KMS-11 (cell line): ENCODE results near the gene LYST.

Experiments
- H2AFZ ChIP-seq: fragments of 200-600 bp; sonication (generic); 2 replicates; pipeline ENCODE4 v1.6.1; 2016; ENCODE audit warnings: antibody characterized with exemption, mixed run types, low read depth
- H3K27ac ChIP-seq: fragments of 200-600 bp; sonication (generic); 2 replicates; pipeline ENCODE4 v1.6.1; 2016; ENCODE audit warnings: mild to moderate bottlenecking, mixed run types
- H3K27me3 ChIP-seq: fragments of 200-600 bp; sonication (generic); 2 replicates; pipeline ENCODE4 v1.6.1; 2017; ENCODE audit warnings: mild to moderate bottlenecking, low read depth, mixed run types, moderate library complexity; ENCODE audit not compliant: insufficient read depth
- H3K36me3 ChIP-seq: fragments of 200-600 bp; sonication (generic); 2 replicates; pipeline ENCODE4 v1.6.1; 2017; ENCODE audit warnings: mild to moderate bottlenecking, mixed run types; ENCODE audit not compliant: insufficient read depth
- H3K4me1 ChIP-seq: fragments of 200-600 bp; sonication (generic); 2 replicates; pipeline ENCODE4 v1.6.1; 2016; ENCODE audit warnings: mild to moderate bottlenecking, low read depth, mixed run types; ENCODE audit not compliant: poor library complexity, severe bottlenecking
- H3K4me2 ChIP-seq: fragments of 200-600 bp; sonication (generic); 2 replicates; pipeline ENCODE4 v1.7.0; 2016; ENCODE audit warnings: mild to moderate bottlenecking, mixed run types
- H3K4me3 ChIP-seq: fragments of 200-600 bp; sonication (generic); IDR thresholded peaks from 2 replicates; pipeline ENCODE4 v1.6.1; 2017; ENCODE audit warnings: low read depth, low read length, mixed read lengths; ENCODE audit not compliant: insufficient read depth
- H3K79me2 ChIP-seq: fragments of 200-600 bp; sonication (generic); 2 replicates; pipeline ENCODE4 v1.6.1; 2016; ENCODE audit warnings: low read depth, mixed run types; ENCODE audit not compliant: insufficient read depth
- H3K9ac ChIP-seq: fragments of 200-600 bp; sonication (generic); 2 replicates; pipeline ENCODE4 v1.6.1; 2016; ENCODE audit warnings: mild to moderate bottlenecking, mixed run types
- H4K20me1 ChIP-seq: fragments of 200-600 bp; sonication (generic); 2 replicates; pipeline ENCODE4 v1.6.1; 2016; ENCODE audit warnings: mild to moderate bottlenecking, mixed run types; ENCODE audit not compliant: insufficient read depth
- CTCF ChIP-seq: fragments of 200-600 bp; sonication (generic); conservative IDR thresholded peaks from 2 replicates; pipeline ENCODE4 v1.6.1; 2017; ENCODE audit warnings: low read depth, mild to moderate bottlenecking, antibody characterized with exemption, low read length, moderate library complexity, mixed read lengths

Gene LYST

GRCh38 chr1:235841938-235842545 lies 24.7 kb downstream of the LYST start:
- Histone ChIP-seq H3K4me2 (no peak overlapping the region), H3K27ac (no peak overlapping the region), H4K20me1 (no peaks in the 10 kb centered on the region), H3K79me2 (no peaks in the 10 kb centered on the region), H3K27me3 (no peaks in the 10 kb centered on the region), H3K36me3 (no peaks in the 10 kb centered on the region), H2AFZ (no peak overlapping the region), H3K4me3 (no peak overlapping the region), H3K4me1 (no peaks in the 10 kb centered on the region), H3K9ac (no peak overlapping the region)
- no peak for TF ChIP-seq CTCF

- Histone ChIP-seq H2AFZ (no peak overlapping the region), H3K4me2 (no peak overlapping the region), H3K4me3 (no peak overlapping the region), H3K9ac (no peak overlapping the region), H3K36me3 (no peaks in the 10 kb centered on the region), H3K79me2 (no peaks in the 10 kb centered on the region), H3K27ac (no peak overlapping the region), H4K20me1 (no peaks in the 10 kb centered on the region), H3K27me3 (no peaks in the 10 kb centered on the region), H3K4me1 (no peaks in the 10 kb centered on the region)
- no peak for TF ChIP-seq CTCF
These were observed 28.7 kb downstream of the LYST start for GRCh38 chr1:235838021-235838420.

- Histone ChIP-seq H3K27ac (no peak overlapping the region), H2AFZ (no peak overlapping the region), H4K20me1 (no peaks in the 10 kb centered on the region), H3K27me3 (no peaks in the 10 kb centered on the region), H3K4me1 (no peaks in the 10 kb centered on the region), H3K79me2 (no peaks in the 10 kb centered on the region), H3K4me2 (no peak overlapping the region), H3K9ac (no peak overlapping the region), H3K4me3 (no peak overlapping the region), H3K36me3 (no peaks in the 10 kb centered on the region)
- TF ChIP-seq CTCF = no peak
These were observed 31.5 kb downstream of the LYST start for GRCh38 chr1:235835226-235835625.

- Histone ChIP-seq H3K36me3 (no peaks in the 10 kb centered on the region), H3K4me3 (no peak overlapping the region), H3K27ac (no peak overlapping the region), H2AFZ (no peak overlapping the region), H3K9ac (no peak overlapping the region), H3K4me2 (no peak overlapping the region), H3K4me1 (no peaks in the 10 kb centered on the region), H3K27me3 (no peaks in the 10 kb centered on the region), H4K20me1 (no peaks in the 10 kb centered on the region), H3K79me2 (no peaks in the 10 kb centered on the region)
- no peak for TF ChIP-seq CTCF
These were observed 32.1 kb downstream of the LYST start for GRCh38 chr1:235834620-235835019.
